C4-2B (cell line): Measurements from ENCODE around the gene CCDC61.

Experiments used
- H3K27ac ChIP-seq: fragments of 450-650 bp; 2 replicates; pipeline ENCODE4 v1.5.1; 2017
- ZFX ChIP-seq: fragments of 450-650 bp; IDR thresholded peaks from 2 replicates; pipeline ENCODE4 v1.6.1; 2017
- TF ChIP-seq, protein P1 (sequence below): fragments of 450-650 bp; conservative IDR thresholded peaks from 2 replicates; pipeline ENCODE4 v1.5.1; 2017; ENCODE audit warnings: mild to moderate bottlenecking

The CCDC61 gene

DNA sequence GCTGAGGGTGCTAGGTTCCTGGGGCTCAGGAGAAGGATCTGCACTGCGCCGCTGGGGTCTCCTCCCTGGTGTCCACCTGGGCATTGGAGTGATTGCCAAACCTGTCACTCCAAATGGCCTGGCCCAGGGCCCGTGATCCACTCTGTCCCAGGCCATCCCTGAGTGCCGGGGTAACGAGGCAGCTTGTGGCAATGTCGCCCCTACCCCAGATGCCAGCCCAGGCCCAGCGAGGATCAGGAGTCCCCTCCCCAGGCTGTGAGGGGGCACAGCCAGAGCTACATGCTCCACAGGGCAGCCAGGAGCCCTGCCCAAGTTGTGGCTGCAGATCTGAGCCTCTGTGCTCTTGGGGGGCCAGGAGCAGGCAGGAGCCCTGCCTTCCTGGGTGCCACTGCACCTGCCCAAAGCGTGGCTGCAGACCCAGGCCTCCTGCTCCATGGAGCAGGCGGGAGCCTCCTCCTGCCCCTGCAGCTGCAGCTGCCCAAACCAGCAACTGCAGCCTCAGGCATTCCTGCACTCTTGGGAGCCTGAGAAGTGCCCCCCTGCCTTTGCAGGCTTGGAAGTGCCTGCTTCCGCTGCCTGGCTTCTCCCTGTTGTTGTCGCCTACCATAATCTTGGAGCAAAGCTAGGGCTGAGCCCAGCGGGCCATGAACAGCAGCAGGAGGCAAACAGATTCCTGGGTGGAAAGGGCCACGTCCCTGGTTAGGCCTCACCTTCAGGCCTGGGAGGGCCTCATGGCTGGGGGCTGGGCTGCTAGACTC lies 40.9 kb downstream of the CCDC61 start:
- no peak for TF ChIP-seq ZFX
- TF ChIP-seq, protein P1, sequence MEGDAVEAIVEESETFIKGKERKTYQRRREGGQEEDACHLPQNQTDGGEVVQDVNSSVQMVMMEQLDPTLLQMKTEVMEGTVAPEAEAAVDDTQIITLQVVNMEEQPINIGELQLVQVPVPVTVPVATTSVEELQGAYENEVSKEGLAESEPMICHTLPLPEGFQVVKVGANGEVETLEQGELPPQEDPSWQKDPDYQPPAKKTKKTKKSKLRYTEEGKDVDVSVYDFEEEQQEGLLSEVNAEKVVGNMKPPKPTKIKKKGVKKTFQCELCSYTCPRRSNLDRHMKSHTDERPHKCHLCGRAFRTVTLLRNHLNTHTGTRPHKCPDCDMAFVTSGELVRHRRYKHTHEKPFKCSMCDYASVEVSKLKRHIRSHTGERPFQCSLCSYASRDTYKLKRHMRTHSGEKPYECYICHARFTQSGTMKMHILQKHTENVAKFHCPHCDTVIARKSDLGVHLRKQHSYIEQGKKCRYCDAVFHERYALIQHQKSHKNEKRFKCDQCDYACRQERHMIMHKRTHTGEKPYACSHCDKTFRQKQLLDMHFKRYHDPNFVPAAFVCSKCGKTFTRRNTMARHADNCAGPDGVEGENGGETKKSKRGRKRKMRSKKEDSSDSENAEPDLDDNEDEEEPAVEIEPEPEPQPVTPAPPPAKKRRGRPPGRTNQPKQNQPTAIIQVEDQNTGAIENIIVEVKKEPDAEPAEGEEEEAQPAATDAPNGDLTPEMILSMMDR, result no peak
- no peak overlapping the region for H3K27ac ChIP-seq

DNA sequence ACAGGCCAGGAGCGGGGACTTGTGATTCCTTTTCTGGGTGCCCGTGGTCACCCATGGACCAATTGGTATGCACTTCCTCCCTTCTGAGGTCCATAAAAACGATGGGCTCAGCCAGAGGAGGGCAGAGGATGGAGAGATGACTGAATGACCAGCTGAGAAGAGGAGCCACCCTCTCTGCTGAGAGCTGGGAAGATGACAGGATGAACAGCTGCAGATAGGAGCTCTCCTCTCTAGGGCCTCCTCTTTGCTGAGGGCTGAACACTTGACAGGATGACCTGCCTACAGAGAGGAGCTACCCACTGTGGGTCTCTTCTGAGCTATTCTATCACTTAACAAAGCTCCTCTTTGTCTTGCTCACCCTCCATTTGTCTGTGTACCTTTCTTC lies 41.5 kb downstream of the CCDC61 start:
- TF ChIP-seq, protein P1, result no peak
- TF ChIP-seq ZFX, result no peak
- H3K27ac ChIP-seq, result no peak overlapping the region

DNA sequence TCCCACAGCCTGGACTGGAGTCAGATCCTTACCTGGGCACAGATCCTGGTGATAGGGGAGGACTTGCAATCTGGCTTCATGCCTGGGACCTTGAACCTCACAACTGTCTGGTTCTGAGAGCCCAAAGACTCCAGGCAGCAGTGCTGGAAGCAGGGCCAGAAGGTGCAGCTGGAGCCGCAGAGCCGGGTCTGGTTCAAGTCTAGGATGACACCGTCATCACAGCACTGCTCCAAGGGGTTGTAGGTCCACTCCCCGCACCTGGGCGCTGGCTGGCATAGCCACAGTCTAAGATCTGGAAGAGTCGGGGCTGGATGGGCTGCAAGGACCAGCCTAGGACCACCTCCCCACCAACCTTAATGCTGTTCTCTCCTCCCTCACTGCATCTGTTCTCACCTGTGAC lies 44.9 kb downstream of the CCDC61 start:
- H3K27ac ChIP-seq, result no peak overlapping the region
- TF ChIP-seq, protein P1, result no peak
- TF ChIP-seq ZFX, result no peak

DNA sequence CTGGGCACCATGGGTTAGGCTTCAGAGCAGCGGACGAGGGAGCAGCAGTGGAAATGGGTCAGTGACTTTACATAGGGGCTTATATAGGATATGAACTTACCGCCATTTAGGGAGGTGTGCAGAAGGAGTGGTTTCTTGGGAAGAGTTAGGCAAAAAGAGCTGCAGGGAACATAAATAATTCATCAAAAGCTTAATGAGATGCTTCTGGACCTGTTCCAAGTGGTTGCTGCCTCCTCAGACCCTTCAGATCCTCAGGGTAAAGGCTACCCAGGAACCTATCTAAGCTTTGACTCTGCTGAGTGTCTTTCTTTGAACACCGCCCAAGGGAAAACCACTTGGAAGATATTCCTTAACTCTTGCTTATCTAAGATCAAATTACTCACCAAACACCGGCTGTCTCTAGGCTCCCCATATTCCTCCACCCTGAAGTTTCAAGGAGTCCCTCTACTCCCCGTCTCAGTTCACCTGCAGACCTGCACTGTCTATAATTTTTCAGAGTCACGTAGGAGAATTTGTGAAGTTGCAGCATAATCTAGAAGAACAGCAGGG lies 45.8 kb downstream of the CCDC61 start, which contains the start of gene IGFL4:
Gene IGFL4 (minus strand): TSS at position 51 of the 549 bp plus-strand sequence. CDS start 40 bp downstream, at position 11.
- H3K27ac ChIP-seq, result no peak within 1 kb of the TSS
- no peak for TF ChIP-seq ZFX
- TF ChIP-seq, protein P1, result no peak

DNA sequence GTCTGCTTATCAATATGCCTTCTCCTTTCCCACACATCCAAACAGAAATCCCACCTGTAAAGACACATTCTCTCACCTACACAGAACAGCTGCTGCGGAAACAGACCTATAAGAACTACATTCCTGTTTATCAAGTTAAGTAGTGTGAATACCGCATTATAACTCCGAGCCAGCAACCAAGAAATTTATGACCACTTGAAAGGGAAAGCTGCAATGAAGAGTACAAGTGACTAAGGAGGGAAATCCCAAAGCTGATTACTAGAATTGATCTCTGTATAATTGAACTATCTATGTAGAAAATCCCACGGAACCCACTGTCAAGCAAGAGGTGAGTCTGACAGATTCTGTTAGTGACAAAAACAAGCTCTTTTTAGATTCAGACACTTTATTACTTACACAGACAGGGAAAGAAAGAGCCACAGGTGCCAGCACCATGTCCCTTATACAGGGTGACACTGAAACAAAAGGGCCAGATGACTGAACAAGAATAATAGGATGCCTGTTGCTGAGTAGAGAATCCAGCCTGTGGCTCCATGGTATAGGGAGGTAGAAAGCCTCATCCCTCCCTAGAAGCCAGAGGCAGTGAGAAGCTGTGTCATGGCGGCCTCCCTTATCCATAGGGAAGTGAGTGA lies 47.1 kb downstream of the CCDC61 start:
- TF ChIP-seq ZFX, result no peak

DNA sequence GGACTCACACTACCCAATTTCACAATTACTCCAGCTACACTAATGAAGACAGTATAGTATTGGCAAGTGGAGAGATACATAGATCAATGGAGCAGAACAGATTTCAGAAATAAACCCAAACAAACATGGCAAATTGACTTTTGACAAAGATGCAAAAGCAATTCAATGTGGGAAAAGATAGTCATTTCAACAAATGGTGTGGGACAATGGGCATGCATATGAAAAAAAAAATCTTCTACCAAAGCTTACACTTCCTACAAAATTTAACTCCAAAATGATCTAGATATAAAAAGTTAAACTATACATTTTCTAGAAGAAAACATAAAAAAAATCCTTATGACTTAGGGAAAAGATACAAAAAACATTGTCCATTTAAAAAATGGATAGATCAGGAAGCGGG lies 48.3 kb downstream of the CCDC61 start:
- H3K27ac ChIP-seq, result no peak overlapping the region
- no peak for TF ChIP-seq ZFX
- TF ChIP-seq, protein P1, result no peak

More for the DNA sequence above, 47.1 kb downstream of the CCDC61 start:
- H3K27ac ChIP-seq, result no peak overlapping the region

DNA sequence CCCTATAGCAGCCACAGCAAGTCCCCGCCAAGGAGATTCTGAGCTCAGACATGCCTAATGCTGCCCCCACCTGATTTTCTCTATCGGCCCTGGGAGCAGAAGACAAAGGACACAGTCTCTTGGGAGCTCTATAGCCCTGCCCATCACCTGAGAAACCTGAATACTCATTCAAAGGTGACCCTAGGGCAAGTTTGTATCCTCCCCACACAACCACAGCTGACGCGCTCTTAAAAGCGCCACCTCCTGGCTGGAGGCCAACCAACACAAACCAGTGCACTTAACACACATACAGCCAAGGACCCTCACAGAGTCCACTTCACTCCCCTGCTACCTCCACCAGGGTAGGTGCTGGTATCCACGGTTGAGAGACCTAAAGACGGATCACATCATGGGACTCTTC lies 54.3 kb downstream of the CCDC61 start:
- no peak overlapping the region for H3K27ac ChIP-seq
- TF ChIP-seq ZFX, result no peak
- TF ChIP-seq, protein P1, result peak; percentile 6; the same call in 1 of the 2 replicates
